ENCODE results near the gene CCR1.

GRCh38 chr3:46200211-46200610, 7.9 kb downstream of the CCR1 start:
- TF ChIP-seq CTCF (IDR thresholded peaks at IDR 0.05; ENCODE audit: low read depth, low read length, missing input control) (no peak), RAD21 (IDR thresholded peaks at IDR 0.05) (no peak), TAF1 (conservative IDR thresholded peaks at IDR 0.05) (no peak), YY1 (IDR thresholded peaks at IDR 0.05) (no peak), MAX (IDR thresholded peaks at IDR 0.05) (no peak), ATF3 (IDR thresholded peaks at IDR 0.05) (no peak), FOXA1 (IDR thresholded peaks at IDR 0.05) (no peak), SP1 (IDR thresholded peaks at IDR 0.05) (no peak)
